Smooth muscle cell (in vitro differentiated cells): ENCODE data around the gene HNF1B. TPM values are rescaled to one million over a fixed set of nuclear protein-coding genes. Genes with fewer than 3 reads are reported as not detected.

Experiments
- DNase-seq: peaks from one replicate; lab custom pipeline; 2025; ENCODE audit not compliant: unreplicated experiment; lab: John Stamatoyannopoulos, UW
- H2AFZ ChIP-seq: fragments of 200-600 bp; sonication (generic); 2 replicates; pipeline ENCODE4 v1.6.0; 2016; ENCODE audit warnings: antibody characterized with exemption, low read depth, mild to moderate bottlenecking
- H3F3A ChIP-seq: fragments of 200-600 bp; sonication (generic); 2 replicates; pipeline ENCODE4 v1.6.0; 2017; ENCODE audit warnings: antibody characterized with exemption, low read depth
- H3K27ac ChIP-seq: fragments of 200-600 bp; sonication (generic); 2 replicates; pipeline ENCODE4 v1.5.1; 2016; ENCODE audit warnings: low read depth, mild to moderate bottlenecking
- H3K27me3 ChIP-seq: fragments of 200-600 bp; sonication (generic); 2 replicates; pipeline ENCODE4 v1.6.1; 2016; ENCODE audit warnings: low read depth, mild to moderate bottlenecking
- H3K36me3 ChIP-seq: fragments of 200-600 bp; sonication (generic); 2 replicates; pipeline ENCODE4 v1.5.1; 2016; ENCODE audit warnings: low read depth
- H3K4me1 ChIP-seq: fragments of 200-600 bp; sonication (generic); 2 replicates; pipeline ENCODE4 v1.5.1; 2016; ENCODE audit warnings: low read depth
- H3K4me2 ChIP-seq: fragments of 200-600 bp; sonication (generic); 2 replicates; pipeline ENCODE4 v1.6.0; 2016; ENCODE audit warnings: mild to moderate bottlenecking
- H3K4me3 ChIP-seq: fragments of 200-600 bp; sonication (generic); 2 replicates; pipeline ENCODE4 v1.5.1; 2016; ENCODE audit warnings: mild to moderate bottlenecking
- H3K79me2 ChIP-seq: fragments of 200-600 bp; sonication (generic); 2 replicates; pipeline ENCODE4 v1.6.0; 2016; ENCODE audit warnings: low read depth, mild to moderate bottlenecking
- H3K9ac ChIP-seq: fragments of 200-600 bp; sonication (generic); 2 replicates; pipeline ENCODE4 v1.6.0; 2016; ENCODE audit warnings: low read depth
- H3K9me3 ChIP-seq: fragments of 200-600 bp; sonication (generic); replicated peaks from 2 replicates; pipeline ENCODE4 v1.5.1; 2016; ENCODE audit warnings: low read depth
- H4K20me1 ChIP-seq: fragments of 200-600 bp; sonication (generic); 2 replicates; pipeline ENCODE4 v1.6.0; 2016; ENCODE audit warnings: low read depth
- WGBS: methylation state at CpG from one replicate; pipeline ENCODE4 v1.1.7; 2016; ENCODE audit warnings: low lambda C conversion rate; 5-methylcytosine and 5-hydroxymethylcytosine counted together
- polyA plus RNA-seq: library from polyadenylated mRNA; unstranded; fragments of >200 nt; fragmentation: Nextera tagmentation; extraction: Ambion mirVana; gene quantifications from 2 replicates; pipeline ENCODE4 v1.2.1, GENCODE V29; 2016
- total RNA-seq: library from RNA; depleted of rRNA; stranded (reverse); fragments of >200 nt; gene quantifications from 2 replicates; pipeline ENCODE4 v1.2.3, GENCODE V29; 2014
- TF ChIP-seq, protein P1 (sequence below): fragments of 200-600 bp; sonication (generic); IDR thresholded peaks from 2 replicates; pipeline ENCODE4 v1.5.1; 2017; ENCODE audit warnings: borderline replicate concordance, mild to moderate bottlenecking, antibody characterized with exemption; ENCODE audit not compliant: insufficient read depth, poor library complexity, severe bottlenecking

Gene HNF1B
- total and polyA plus RNA-seq, 2 experiments from 2014 or later: not detected

DNA sequence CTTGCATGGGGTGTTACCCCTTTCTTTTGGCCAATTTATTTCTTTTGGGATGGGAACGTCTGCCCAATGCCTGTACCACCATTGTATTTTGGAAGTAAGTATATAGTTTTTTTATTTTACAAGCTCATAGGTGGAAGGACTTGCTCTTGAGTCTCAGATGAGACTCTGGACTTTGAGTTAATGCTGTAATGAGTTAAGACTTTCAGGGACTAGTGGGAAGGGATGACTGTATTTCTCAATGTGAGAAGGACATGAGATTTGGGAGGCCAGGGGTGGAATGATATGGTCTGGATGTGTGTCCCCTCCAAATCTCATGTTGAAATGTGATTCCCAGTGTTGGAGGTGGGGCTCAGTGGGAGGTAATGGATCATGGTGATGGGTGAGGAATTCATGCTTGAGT lies 49.1 kb downstream of the HNF1B start:
- Histone ChIP-seq H3K27me3 (no peaks in the 10 kb centered on the region), H3K9ac (no peak overlapping the region), H3K79me2 (no peaks in the 10 kb centered on the region), H2AFZ (no peak overlapping the region), H4K20me1 (no peaks in the 10 kb centered on the region), H3K36me3 (no peaks in the 10 kb centered on the region), H3K4me2 (no peak overlapping the region), H3F3A (no peaks in the 10 kb centered on the region), H3K27ac (no peak overlapping the region), H3K9me3 (no peaks in the 10 kb centered on the region), H3K4me3 (no peak overlapping the region), H3K4me1 (no peaks in the 10 kb centered on the region)
- WGBS: 89% methylated on average over 1 of the region's 1 CpG
- DNase-seq: no peak
- TF ChIP-seq, protein P1, sequence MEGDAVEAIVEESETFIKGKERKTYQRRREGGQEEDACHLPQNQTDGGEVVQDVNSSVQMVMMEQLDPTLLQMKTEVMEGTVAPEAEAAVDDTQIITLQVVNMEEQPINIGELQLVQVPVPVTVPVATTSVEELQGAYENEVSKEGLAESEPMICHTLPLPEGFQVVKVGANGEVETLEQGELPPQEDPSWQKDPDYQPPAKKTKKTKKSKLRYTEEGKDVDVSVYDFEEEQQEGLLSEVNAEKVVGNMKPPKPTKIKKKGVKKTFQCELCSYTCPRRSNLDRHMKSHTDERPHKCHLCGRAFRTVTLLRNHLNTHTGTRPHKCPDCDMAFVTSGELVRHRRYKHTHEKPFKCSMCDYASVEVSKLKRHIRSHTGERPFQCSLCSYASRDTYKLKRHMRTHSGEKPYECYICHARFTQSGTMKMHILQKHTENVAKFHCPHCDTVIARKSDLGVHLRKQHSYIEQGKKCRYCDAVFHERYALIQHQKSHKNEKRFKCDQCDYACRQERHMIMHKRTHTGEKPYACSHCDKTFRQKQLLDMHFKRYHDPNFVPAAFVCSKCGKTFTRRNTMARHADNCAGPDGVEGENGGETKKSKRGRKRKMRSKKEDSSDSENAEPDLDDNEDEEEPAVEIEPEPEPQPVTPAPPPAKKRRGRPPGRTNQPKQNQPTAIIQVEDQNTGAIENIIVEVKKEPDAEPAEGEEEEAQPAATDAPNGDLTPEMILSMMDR: no peak

DNA sequence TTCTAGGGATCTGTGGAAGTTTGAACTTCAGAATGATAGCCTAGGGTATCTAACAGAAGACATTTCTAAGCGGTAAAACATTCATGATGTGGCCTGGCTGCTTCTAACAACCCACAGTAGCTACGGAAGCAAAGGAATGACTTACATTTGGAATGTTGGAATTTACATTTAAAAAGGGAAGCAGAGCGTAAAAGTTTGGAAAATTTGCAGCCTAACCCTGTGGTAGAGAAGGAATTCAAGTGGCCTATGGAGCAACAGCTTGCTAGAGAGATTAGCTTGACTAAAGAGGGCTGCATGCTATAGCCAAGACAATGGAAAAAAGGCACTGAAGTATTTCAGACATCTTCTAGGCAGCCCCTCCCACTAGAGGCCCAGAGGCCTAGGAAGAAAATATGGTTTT lies 50.1 kb downstream of the HNF1B start:
- Histone ChIP-seq H3K4me1 (no peaks in the 10 kb centered on the region), H3K9ac (no peak overlapping the region), H3K4me3 (no peak overlapping the region), H3K9me3 (no peaks in the 10 kb centered on the region), H3K27me3 (no peaks in the 10 kb centered on the region), H3K79me2 (no peaks in the 10 kb centered on the region), H3F3A (no peaks in the 10 kb centered on the region), H4K20me1 (no peaks in the 10 kb centered on the region), H3K27ac (no peak overlapping the region), H3K4me2 (no peak overlapping the region), H3K36me3 (no peaks in the 10 kb centered on the region), H2AFZ (no peak overlapping the region)
- DNase-seq: no peak
- TF ChIP-seq, protein P1: no peak
- WGBS: 83% methylated on average over 3 of the region's 3 CpGs

DNA sequence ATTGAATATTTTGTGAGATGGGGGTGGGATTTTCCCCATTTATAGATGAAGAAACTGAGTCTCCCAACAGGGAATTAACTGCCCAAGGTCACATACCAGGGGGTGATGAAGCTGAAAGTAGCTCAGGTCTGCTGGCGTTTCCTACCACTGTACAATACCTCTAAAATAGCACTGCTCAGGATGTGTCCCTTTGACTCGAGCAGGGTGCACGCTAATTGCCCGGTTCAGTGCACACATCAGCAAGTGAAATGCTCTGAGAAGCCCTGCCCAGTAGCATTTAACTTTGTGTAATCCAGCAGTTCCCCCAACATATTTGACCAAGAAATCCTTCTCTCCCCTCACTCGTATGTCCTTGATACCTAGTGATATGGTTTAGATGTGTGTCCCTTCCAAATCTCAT lies 51.5 kb downstream of the HNF1B start:
- DNase-seq: no peak
- H3K27ac ChIP-seq: no peak overlapping the region
- no peak overlapping the region for H3K4me3 ChIP-seq
- H3K9ac ChIP-seq: no peak overlapping the region
- TF ChIP-seq, protein P1: no peak
- no peaks in the 10 kb centered on the region for H3K4me1 ChIP-seq
- H3K9me3 ChIP-seq: no peaks in the 10 kb centered on the region
- no peak overlapping the region for H2AFZ ChIP-seq
- no peaks in the 10 kb centered on the region for H3F3A ChIP-seq
- 97% methylated on average over 5 of the region's 5 CpGs for WGBS
- no peaks in the 10 kb centered on the region for H3K79me2 ChIP-seq
- H3K36me3 ChIP-seq: no peaks in the 10 kb centered on the region
- H3K4me2 ChIP-seq: no peak overlapping the region
- no peaks in the 10 kb centered on the region for H4K20me1 ChIP-seq
- no peaks in the 10 kb centered on the region for H3K27me3 ChIP-seq

DNA sequence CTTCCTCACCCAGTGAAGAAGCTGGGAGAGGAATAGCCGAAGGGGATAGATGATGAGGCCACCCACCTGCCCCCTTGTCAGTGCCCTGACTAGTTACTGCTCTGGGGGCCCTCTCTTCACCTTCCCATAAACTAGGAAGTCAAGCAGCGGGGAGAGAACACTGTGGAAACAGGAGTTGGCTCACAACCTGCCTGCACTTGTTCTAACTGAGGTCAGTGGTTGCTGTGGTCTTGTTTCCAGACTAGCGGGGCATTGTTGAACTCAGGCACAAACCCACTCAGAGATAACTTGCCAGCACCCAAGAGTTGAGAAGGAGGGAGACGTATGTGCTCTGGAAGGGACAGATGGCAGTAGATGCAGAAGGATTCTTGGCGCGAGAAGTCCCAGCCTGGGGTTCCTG lies 53.1 kb downstream of the HNF1B start:
- Histone ChIP-seq H3K27me3 (no peaks in the 10 kb centered on the region), H3K9me3 (no peaks in the 10 kb centered on the region), H3K36me3 (no peaks in the 10 kb centered on the region), H3K4me1 (no peaks in the 10 kb centered on the region), H2AFZ (no peak overlapping the region), H3K79me2 (no peaks in the 10 kb centered on the region), H4K20me1 (no peaks in the 10 kb centered on the region), H3F3A (no peaks in the 10 kb centered on the region), H3K9ac (no peak overlapping the region), H3K4me3 (no peak overlapping the region), H3K27ac (no peak overlapping the region), H3K4me2 (no peak overlapping the region)
- WGBS: 68% methylated on average over 6 of the region's 6 CpGs
- TF ChIP-seq, protein P1: no peak
- DNase-seq: no peak
